Stimulated activated CD4-positive, alpha-beta T cell treated with anti-CD3 and anti-CD28 coated beads, Interleukin-1b, Interleukin-23, amount 100 ng/mL, for 4 hours (primary cell): ENCODE data around the gene TARS2.
A peak's percentile ranks its signal among the peaks of the same experiment; 100 is the strongest.

Experiments
- DNase-seq, 2 donors: peaks; one replicate each; pipeline ENCODE4 v3.0.0-alpha.2; 2020; ENCODE audit warnings: low read depth in 2 of 2

The TARS2 gene

GRCh38 chr1:150486966-150487762 is at the start of gene TARS2:
Gene TARS2, plus strand, starts transcription at chr1:150487419. Its CDS starts 32 bp downstream, at chr1:150487451.
- DNase-seq, result peak; percentile 77 to 93

GRCh38 chr1:150441121-150441520 is 46.1 kb upstream of the TARS2 start:
- DNase-seq, result no peak

- no peak for DNase-seq
These were observed 43.0 kb upstream of the TARS2 start for GRCh38 chr1:150444232-150444631.

GRCh38 chr1:150456146-150456647 is 31.0 kb upstream of the TARS2 start:
- DNase-seq, result no peak

- peak; percentile 59 to 75 for DNase-seq
These were observed 22.8 kb upstream of the TARS2 start for GRCh38 chr1:150464422-150464826.

GRCh38 chr1:150466964-150467363 is 20.3 kb upstream of the TARS2 start:
- no peak for DNase-seq

GRCh38 chr1:150469291-150469690 is 17.9 kb upstream of the TARS2 start:
- no peak for DNase-seq

- no peak for DNase-seq
These were observed 14.5 kb upstream of the TARS2 start for GRCh38 chr1:150472601-150473200.

- DNase-seq, result no peak
These were observed 13.6 kb upstream of the TARS2 start for GRCh38 chr1:150473659-150474058.

- no peak for DNase-seq
These were observed 12.3 kb upstream of the TARS2 start for GRCh38 chr1:150474869-150475268.

GRCh38 chr1:150476754-150477153 is 10.5 kb upstream of the TARS2 start:
- DNase-seq, result no peak

- no peak for DNase-seq
These were observed 9.9 kb upstream of the TARS2 start for GRCh38 chr1:150477320-150477719.

- no peak for DNase-seq
These were observed 9.5 kb upstream of the TARS2 start for GRCh38 chr1:150477733-150478132.

GRCh38 chr1:150479370-150479769 is 7.8 kb upstream of the TARS2 start:
- DNase-seq, result no peak

- DNase-seq, result no peak
These were observed 7.3 kb upstream of the TARS2 start for GRCh38 chr1:150479927-150480352.

- DNase-seq, result no peak
These were observed 2.8 kb upstream of the TARS2 start for GRCh38 chr1:150484431-150484830.

GRCh38 chr1:150484861-150485260 is 2.4 kb upstream of the TARS2 start:
- DNase-seq, result no peak

GRCh38 chr1:150487763-150488115 is 520 bp downstream of the TARS2 start:
- no peak for DNase-seq

GRCh38 chr1:150493175-150493574 is 6.0 kb downstream of the TARS2 start:
- DNase-seq, result no peak

- DNase-seq, result no peak
These were observed 11.1 kb downstream of the TARS2 start for GRCh38 chr1:150498342-150498741.

- no peak for DNase-seq
These were observed 18.2 kb downstream of the TARS2 start for GRCh38 chr1:150505431-150505830.

- no peak for DNase-seq
These were observed 21.0 kb downstream of the TARS2 start, which contains the start of gene ECM1 for GRCh38 chr1:150507912-150508864. Gene ECM1, plus strand, starts transcription at chr1:150508109. Its CDS starts 101 bp downstream, at chr1:150508210.
